Loucy (cell line): ENCODE results near the gene AUNIP.

Experiments
- H2AFZ ChIP-seq: fragments of 200-600 bp; sonication (generic); 2 replicates; pipeline ENCODE4 v1.6.0; 2016; ENCODE audit warnings: antibody characterized with exemption, mild to moderate bottlenecking, low read length, moderate library complexity
- H3F3A ChIP-seq: fragments of 200-600 bp; 2 replicates; pipeline ENCODE4 v1.6.0; 2016; ENCODE audit warnings: antibody characterized with exemption, low read depth, mild to moderate bottlenecking
- H3K27me3 ChIP-seq: fragments of 200-600 bp; sonication (generic); 2 replicates; pipeline ENCODE4 v1.6.1; 2014; ENCODE audit warnings: low read length, mild to moderate bottlenecking; ENCODE audit not compliant: insufficient read depth, poor library complexity, severe bottlenecking
- H3K36me3 ChIP-seq: fragments of 200-600 bp; sonication (generic); 2 replicates; pipeline ENCODE4 v1.6.1; 2016; ENCODE audit warnings: low read length; ENCODE audit not compliant: insufficient read depth
- H3K4me1 ChIP-seq: fragments of 200-600 bp; sonication (generic); 2 replicates; pipeline ENCODE4 v1.5.1; 2014; ENCODE audit warnings: low read length, mild to moderate bottlenecking; ENCODE audit not compliant: insufficient read depth, poor library complexity, severe bottlenecking
- H3K4me2 ChIP-seq: fragments of 200-600 bp; sonication (generic); 2 replicates; pipeline ENCODE4 v1.6.0; 2014; ENCODE audit warnings: antibody characterized with exemption, low read length, low read depth, mild to moderate bottlenecking; ENCODE audit not compliant: poor library complexity, severe bottlenecking
- H3K4me3 ChIP-seq: fragments of 200-600 bp; sonication (generic); 2 replicates; pipeline ENCODE4 v1.5.1; 2014; ENCODE audit warnings: low read length, mild to moderate bottlenecking, mixed read lengths; ENCODE audit not compliant: poor library complexity, severe bottlenecking
- H3K79me2 ChIP-seq: fragments of 200-600 bp; sonication (generic); 2 replicates; pipeline ENCODE4 v1.6.1; 2014; ENCODE audit warnings: low read length; ENCODE audit not compliant: insufficient read depth
- H3K9ac ChIP-seq: fragments of 200-600 bp; sonication (generic); 2 replicates; pipeline ENCODE4 v1.6.0; 2014; ENCODE audit warnings: mild to moderate bottlenecking, low read depth, low read length, moderate library complexity; ENCODE audit not compliant: poor library complexity, severe bottlenecking
- H3K9me2 ChIP-seq: fragments of 200-600 bp; sonication (generic); replicated peaks from 2 replicates; pipeline ENCODE4 v1.6.1; 2016; ENCODE audit warnings: low read depth, low read length, mixed read lengths
- H3K9me3 ChIP-seq: fragments of 200-600 bp; sonication (generic); 2 replicates; pipeline ENCODE4 v1.6.1; 2014; ENCODE audit warnings: mild to moderate bottlenecking, antibody characterized with exemption, low read length, low read depth; ENCODE audit not compliant: insufficient read depth
- H4K20me1 ChIP-seq: fragments of 200-600 bp; sonication (generic); 2 replicates; pipeline ENCODE4 v1.6.0; 2014; ENCODE audit warnings: antibody characterized with exemption, low read length, mild to moderate bottlenecking; ENCODE audit not compliant: insufficient read depth, poor library complexity, severe bottlenecking
- EZH2phosphoT487 ChIP-seq: fragments of 200-600 bp; IDR thresholded peaks from 2 replicates; pipeline ENCODE4 v1.6.1; 2018; ENCODE audit warnings: antibody characterized with exemption, mild to moderate bottlenecking, moderate library complexity, borderline replicate concordance
- TF ChIP-seq, protein P1 (sequence below): fragments of 200-600 bp; sonication (generic); conservative IDR thresholded peaks from 2 replicates; pipeline ENCODE4 v1.5.1; 2014; ENCODE audit warnings: mild to moderate bottlenecking, antibody characterized with exemption, low read length

The AUNIP gene

DNA sequence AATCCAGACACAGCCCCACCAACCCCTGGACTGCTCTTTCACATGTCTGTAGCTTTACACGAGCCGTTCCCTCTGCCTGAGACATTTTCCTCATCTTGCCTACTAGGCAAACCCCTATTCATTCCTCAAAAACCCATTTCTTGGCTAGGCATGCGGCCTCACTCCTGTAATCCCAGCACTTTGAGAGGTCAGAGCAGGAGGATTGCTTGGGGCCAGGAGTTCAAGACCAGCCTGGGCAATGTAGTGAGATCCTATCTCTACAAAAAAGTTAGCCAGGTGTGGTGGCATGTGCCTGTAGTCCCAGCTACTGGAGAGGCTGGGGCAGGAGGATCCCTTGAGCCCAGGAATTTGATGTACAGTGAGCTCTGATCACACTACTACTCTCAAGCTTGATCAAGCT is 5.2 kb upstream of the AUNIP start:
- TF ChIP-seq, protein P1, sequence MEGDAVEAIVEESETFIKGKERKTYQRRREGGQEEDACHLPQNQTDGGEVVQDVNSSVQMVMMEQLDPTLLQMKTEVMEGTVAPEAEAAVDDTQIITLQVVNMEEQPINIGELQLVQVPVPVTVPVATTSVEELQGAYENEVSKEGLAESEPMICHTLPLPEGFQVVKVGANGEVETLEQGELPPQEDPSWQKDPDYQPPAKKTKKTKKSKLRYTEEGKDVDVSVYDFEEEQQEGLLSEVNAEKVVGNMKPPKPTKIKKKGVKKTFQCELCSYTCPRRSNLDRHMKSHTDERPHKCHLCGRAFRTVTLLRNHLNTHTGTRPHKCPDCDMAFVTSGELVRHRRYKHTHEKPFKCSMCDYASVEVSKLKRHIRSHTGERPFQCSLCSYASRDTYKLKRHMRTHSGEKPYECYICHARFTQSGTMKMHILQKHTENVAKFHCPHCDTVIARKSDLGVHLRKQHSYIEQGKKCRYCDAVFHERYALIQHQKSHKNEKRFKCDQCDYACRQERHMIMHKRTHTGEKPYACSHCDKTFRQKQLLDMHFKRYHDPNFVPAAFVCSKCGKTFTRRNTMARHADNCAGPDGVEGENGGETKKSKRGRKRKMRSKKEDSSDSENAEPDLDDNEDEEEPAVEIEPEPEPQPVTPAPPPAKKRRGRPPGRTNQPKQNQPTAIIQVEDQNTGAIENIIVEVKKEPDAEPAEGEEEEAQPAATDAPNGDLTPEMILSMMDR = no peak
- no peak for TF ChIP-seq EZH2phosphoT487
- H3K9me2 ChIP-seq = no peaks in the 10 kb centered on the region
- no peak overlapping the region for H3K9ac ChIP-seq
- H3K79me2 ChIP-seq = peaks cover 7% of the 10 kb centered on the region
- H3K4me3 ChIP-seq = no peak overlapping the region
- no peak overlapping the region for H3K4me2 ChIP-seq
- no peaks in the 10 kb centered on the region for H4K20me1 ChIP-seq
- H3F3A ChIP-seq = no peaks in the 10 kb centered on the region
- no peaks in the 10 kb centered on the region for H3K27me3 ChIP-seq
- H2AFZ ChIP-seq = no peak overlapping the region
- peaks cover 6% of the 10 kb centered on the region for H3K4me1 ChIP-seq
- H3K9me3 ChIP-seq = no peaks in the 10 kb centered on the region
- H3K36me3 ChIP-seq = no peaks in the 10 kb centered on the region

DNA sequence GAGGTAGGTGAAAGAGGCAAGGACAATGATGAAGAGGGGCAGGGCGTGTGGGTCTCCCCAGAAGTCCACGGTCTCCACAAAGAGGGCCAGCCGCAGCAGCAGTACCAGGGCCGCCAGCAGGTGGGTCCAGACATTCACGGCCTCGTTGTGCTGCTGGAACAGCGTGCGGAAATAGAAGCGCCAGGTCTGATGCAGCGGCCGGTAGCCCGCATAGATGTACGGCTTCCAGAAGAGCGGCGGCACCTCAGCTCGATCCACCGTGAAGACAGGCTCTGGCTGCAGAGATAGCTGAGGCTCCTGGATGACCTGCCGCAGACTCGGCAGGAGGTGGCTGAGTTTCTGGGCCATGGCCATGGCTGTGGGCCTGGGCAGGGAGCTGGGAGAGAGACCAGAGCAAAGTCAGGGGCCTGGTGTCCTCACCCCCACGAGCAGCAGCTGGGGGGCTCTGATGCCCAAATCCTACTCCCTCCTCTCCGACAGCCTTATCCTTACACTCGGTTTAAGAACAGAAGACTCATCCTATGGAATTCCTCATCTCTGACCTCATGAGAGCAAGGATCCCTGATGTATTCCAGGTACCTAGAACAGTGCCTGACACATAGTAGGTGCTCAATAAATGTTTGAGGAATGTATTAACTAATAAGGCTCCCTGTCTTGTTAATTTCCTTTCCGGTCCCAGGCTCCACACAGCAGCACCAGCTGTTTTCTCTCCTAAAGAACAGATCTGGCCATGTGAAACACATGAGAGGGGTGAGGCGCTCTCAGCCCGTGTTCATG is 4.4 kb upstream of the AUNIP start:
- no peaks in the 10 kb centered on the region for H4K20me1 ChIP-seq
- H3K4me1 ChIP-seq = peaks cover 8% of the 10 kb centered on the region
- no peak overlapping the region for H3K4me2 ChIP-seq
- peaks cover 14% of the 10 kb centered on the region for H3K79me2 ChIP-seq
- H3K36me3 ChIP-seq = no peaks in the 10 kb centered on the region
- no peaks in the 10 kb centered on the region for H3K9me2 ChIP-seq
- no peaks in the 10 kb centered on the region for H3K27me3 ChIP-seq
- no peak overlapping the region for H3K4me3 ChIP-seq
- H3K9me3 ChIP-seq = no peaks in the 10 kb centered on the region
- no peak overlapping the region for H3K9ac ChIP-seq
- no peak overlapping the region for H2AFZ ChIP-seq
- no peaks in the 10 kb centered on the region for H3F3A ChIP-seq
- TF ChIP-seq, protein P1 = no peak
- no peak for TF ChIP-seq EZH2phosphoT487

DNA sequence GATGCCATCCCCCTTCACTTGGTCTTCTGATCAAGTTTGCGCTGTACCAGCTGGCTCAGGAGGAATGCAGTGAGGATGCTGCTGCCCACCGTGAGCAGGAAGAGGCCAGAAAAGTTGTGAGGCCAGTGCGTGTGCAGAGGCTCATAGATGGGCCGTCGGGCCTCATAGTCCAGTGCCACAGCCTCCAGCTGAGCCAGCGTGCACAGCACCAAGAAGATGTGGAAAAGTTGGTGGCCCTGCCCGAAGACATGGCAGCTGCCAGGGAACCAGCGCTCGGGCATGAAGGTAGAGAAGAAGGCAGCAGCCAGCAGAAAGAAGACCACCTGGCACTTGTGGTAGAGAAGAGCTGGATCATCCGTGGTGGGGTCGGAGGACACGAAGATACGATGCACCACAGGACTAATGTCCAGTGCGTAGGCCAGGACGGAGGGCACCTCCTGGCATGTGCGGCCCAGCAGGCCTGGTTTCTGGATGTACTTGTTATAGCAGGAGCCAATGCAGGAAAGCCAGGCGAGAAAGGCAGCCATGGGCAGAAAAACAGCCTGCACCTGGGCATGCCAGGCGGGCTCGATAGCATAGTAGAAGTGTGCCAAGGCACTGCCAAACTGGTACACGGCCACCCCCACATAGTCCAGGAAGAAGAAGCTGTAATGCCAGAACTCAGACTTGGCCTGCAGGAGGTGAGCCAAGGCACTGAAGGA is 3.7 kb upstream of the AUNIP start:
- no peak overlapping the region for H3K4me2 ChIP-seq

More for the DNA sequence above, 3.7 kb upstream of the AUNIP start:
- Histone ChIP-seq H2AFZ (no peak overlapping the region), H3K9me2 (no peaks in the 10 kb centered on the region), H3K79me2 (peaks cover 20% of the 10 kb centered on the region), H3F3A (no peaks in the 10 kb centered on the region), H3K4me1 (peaks cover 13% of the 10 kb centered on the region), H3K4me3 (no peak overlapping the region), H3K9me3 (no peaks in the 10 kb centered on the region), H3K27me3 (no peaks in the 10 kb centered on the region), H4K20me1 (no peaks in the 10 kb centered on the region), H3K36me3 (no peaks in the 10 kb centered on the region), H3K9ac (no peak overlapping the region)
- TF ChIP-seq EZH2phosphoT487 = no peak
- TF ChIP-seq, protein P1 = no peak
